ENCODE results near the gene CLTCL1. TPM values are rescaled to one million over a fixed set of nuclear protein-coding genes. Genes with fewer than 3 reads are reported as not detected.

CLTCL1 gene
- total RNA-seq, 1 donor from 2014 or later, result 28.2 TPM

DNA sequence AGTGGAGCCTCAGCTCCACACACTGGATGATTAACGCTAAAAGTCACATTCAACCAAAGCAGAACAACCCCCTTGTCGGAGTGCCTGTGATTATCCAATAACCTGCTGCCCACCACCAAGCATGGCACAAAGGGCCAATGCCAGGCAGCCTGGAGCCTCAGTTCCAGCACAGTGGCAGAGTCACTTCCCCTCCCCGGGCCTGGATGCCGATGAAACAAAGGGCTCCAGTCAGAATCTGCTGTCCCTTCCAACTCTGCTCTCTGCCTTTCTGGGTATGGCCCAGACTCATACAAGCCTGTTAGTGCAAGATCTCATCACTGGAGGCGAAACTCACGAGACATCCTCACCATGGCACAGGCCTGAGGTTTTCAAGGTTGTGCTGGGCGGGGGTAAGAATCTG is 52.1 kb downstream of the CLTCL1 start:
- Histone ChIP-seq H3K36me3 (ENCODE audit: control insufficient read depth, insufficient read depth, low read length) (peaks cover under 1% of the 10 kb centered on the region), H3K4me3 (ENCODE audit: low read depth, low read length) (no peak overlapping the region), H3K27me3 (ENCODE audit: control insufficient read depth, insufficient read depth, low read length) (no peaks in the 10 kb centered on the region)
- DNase-seq (ENCODE audit: low read depth), result no peak
- TF ChIP-seq, protein P1, sequence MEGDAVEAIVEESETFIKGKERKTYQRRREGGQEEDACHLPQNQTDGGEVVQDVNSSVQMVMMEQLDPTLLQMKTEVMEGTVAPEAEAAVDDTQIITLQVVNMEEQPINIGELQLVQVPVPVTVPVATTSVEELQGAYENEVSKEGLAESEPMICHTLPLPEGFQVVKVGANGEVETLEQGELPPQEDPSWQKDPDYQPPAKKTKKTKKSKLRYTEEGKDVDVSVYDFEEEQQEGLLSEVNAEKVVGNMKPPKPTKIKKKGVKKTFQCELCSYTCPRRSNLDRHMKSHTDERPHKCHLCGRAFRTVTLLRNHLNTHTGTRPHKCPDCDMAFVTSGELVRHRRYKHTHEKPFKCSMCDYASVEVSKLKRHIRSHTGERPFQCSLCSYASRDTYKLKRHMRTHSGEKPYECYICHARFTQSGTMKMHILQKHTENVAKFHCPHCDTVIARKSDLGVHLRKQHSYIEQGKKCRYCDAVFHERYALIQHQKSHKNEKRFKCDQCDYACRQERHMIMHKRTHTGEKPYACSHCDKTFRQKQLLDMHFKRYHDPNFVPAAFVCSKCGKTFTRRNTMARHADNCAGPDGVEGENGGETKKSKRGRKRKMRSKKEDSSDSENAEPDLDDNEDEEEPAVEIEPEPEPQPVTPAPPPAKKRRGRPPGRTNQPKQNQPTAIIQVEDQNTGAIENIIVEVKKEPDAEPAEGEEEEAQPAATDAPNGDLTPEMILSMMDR (IDR thresholded peaks at IDR 0.05; ENCODE audit: insufficient read depth, low read length, poor library complexity, severe bottlenecking), result no peak

DNA sequence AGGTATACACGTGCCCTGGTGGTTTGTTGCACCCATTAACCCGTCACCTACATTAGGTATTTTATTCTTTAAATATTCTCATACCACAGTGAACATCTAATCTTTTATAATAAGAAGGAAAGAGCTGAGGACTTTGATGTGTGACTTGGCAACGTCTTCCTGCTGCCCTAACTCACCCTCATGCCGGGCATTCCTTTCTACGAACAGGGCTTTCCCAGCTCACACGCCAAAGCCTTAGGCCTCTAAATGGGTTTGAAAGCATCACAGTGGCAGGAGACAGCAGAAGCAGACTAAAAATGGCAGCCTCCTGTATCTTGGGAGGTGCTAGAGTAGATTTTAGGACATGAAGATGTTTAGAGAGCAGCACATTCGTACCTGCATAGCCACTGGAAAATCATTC is 52.6 kb downstream of the CLTCL1 start:
- no peaks in the 10 kb centered on the region for H3K36me3 ChIP-seq (ENCODE audit: control insufficient read depth, insufficient read depth, low read length)
- H3K27me3 ChIP-seq (ENCODE audit: control insufficient read depth, insufficient read depth, low read length), result no peaks in the 10 kb centered on the region
- TF ChIP-seq, protein P1 (IDR thresholded peaks at IDR 0.05; ENCODE audit: insufficient read depth, low read length, poor library complexity, severe bottlenecking), result no peak
- no peak for DNase-seq (ENCODE audit: low read depth)
- H3K4me3 ChIP-seq (ENCODE audit: low read depth, low read length), result no peak overlapping the region

DNA sequence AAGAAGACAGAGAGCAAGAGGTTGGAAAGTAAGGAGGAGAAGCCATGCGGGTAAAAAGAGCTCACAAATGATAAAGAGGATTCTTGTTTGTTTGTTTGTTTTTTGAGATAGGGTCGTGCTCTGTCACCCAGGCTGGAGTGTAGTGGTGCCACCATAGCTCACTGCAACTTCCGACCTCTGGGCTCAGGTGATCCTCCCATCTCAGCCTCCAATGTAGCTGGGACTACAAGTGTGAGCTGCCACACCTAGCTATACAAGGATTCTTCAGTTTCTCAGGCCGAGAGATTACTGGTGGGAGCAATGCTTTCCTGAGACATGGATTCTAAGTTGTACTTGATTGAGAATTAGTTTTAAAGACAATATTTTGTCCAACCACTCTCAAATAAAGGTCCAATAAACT is 55.6 kb downstream of the CLTCL1 start:
- Histone ChIP-seq H3K36me3 (ENCODE audit: control insufficient read depth, insufficient read depth, low read length) (no peaks in the 10 kb centered on the region), H3K4me3 (ENCODE audit: low read depth, low read length) (no peak overlapping the region)

DNA sequence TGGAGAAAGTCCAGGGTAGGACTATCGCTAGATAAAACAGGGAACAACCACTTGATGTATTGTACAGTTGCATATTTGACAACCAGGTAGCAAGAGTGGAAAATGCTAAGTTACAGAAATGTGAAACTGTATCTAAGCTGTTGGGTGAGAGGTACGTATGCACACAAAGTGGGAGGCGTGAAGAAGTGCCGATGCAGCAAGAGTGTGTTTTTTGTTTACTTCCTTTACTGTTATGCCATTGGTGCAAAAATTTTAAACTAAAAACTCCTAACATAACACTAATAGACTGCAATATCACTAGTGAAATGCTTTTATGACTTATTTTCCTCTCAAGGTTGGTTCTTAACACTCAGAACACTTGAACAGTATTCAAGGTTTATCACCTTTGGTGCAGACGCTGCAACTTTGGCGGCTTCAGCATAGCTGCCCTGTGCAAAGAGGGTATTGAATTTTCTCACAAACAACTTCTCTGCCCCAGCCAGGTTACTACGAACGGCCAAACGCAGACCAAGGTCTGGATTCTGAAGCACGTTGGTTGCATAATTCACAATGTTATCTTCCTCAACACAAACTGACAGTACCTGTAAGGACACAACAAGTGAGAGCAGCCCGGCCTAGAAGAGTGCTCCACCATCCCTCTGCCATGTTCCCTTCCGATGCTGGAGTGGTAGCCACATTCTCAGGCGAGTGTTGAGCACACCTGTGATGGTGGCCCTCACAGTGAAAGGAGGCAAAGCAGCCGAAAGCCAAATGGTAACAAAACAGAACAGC is 57.2 kb downstream of the CLTCL1 start:
- Histone ChIP-seq H3K4me3 (ENCODE audit: low read depth, low read length) (no peak overlapping the region), H3K36me3 (ENCODE audit: control insufficient read depth, insufficient read depth, low read length) (no peaks in the 10 kb centered on the region), H3K27me3 (ENCODE audit: control insufficient read depth, insufficient read depth, low read length) (no peaks in the 10 kb centered on the region)
- TF ChIP-seq, protein P1 (IDR thresholded peaks at IDR 0.05; ENCODE audit: insufficient read depth, low read length, poor library complexity, severe bottlenecking), result no peak
- DNase-seq (ENCODE audit: low read depth), result no peak

More for the DNA sequence above, 55.6 kb downstream of the CLTCL1 start:
- H3K27me3 ChIP-seq (ENCODE audit: control insufficient read depth, insufficient read depth, low read length), result no peaks in the 10 kb centered on the region
- DNase-seq (ENCODE audit: low read depth), result no peak
- TF ChIP-seq, protein P1 (IDR thresholded peaks at IDR 0.05; ENCODE audit: insufficient read depth, low read length, poor library complexity, severe bottlenecking), result no peak

DNA sequence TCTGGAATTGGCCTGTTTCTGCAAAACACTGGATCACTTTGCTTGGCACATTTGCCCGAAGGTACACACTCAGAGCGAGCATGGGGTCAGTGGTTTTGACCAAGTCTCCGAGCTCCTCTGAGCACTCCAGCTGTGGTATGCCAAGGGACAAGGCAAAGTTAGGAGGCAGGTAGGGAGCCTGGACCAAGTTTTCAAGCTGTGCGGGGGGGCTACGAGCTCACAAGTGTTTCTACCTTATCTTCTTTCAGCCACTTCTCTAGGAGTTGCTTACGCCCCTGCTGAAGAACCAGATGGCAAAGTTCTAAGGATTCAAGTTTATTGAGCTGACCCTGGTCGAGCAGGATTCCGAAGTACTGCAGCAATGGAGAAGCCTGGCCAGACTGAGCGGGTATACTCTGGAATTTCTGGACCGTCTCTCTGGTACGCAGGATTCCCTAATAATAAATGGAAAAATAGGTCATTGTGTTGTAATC is 58.3 kb downstream of the CLTCL1 start:
- H3K4me3 ChIP-seq (ENCODE audit: low read depth, low read length), result no peak overlapping the region

More for the DNA sequence above, 58.3 kb downstream of the CLTCL1 start:
- no peaks in the 10 kb centered on the region for H3K27me3 ChIP-seq (ENCODE audit: control insufficient read depth, insufficient read depth, low read length)
- DNase-seq (ENCODE audit: low read depth), result no peak
- TF ChIP-seq, protein P1 (IDR thresholded peaks at IDR 0.05; ENCODE audit: insufficient read depth, low read length, poor library complexity, severe bottlenecking), result no peak
- H3K36me3 ChIP-seq (ENCODE audit: control insufficient read depth, insufficient read depth, low read length), result no peaks in the 10 kb centered on the region
